GM19455 (cell line): ENCODE measurements around the gene EPG5.
"Not testable (repeated sequence)": the region's sequence is repeated elsewhere in the genome, so short reads cannot be mapped to it uniquely, and the experiment has no call there.

Experiments used
- ATAC-seq: cut with Tn5 transposase; IDR thresholded peaks from one replicate; pipeline ENCODE4 v1.9.1; 2021; ENCODE audit not compliant: unreplicated experiment

Gene EPG5

DNA sequence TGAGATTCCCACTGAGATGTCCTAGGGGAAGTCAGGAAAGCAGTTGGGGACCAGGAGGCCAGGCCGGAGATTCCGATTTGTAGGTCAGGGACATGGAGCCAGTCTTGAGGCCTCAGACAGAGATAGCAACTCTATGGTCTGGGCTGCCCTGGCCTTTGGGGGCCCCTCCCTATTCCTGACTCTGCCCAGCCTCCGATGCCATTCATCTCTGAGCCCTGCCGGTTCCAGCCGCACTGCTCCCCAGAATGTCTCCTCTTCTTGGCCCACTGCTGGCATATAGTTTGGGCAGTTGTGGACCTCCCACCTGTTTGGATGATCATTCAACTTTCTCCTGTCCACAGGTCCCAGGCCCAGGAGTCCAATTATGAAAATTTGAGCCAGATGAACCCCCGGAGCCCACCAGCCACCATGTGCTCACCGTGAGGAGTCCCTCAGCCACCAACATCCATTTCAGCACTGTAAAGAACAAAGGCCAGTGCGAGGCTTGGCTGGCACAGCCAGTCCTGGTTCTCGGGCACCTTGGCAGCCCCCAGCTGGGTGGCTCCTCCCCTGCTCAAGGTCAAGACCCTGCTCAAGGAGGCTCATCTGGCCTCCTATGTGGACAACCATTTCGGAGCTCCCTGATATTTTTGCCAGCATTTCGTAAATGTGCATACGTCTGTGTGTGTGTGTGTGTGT is 125.2 kb downstream of the EPG5 start:
- no peak for ATAC-seq

DNA sequence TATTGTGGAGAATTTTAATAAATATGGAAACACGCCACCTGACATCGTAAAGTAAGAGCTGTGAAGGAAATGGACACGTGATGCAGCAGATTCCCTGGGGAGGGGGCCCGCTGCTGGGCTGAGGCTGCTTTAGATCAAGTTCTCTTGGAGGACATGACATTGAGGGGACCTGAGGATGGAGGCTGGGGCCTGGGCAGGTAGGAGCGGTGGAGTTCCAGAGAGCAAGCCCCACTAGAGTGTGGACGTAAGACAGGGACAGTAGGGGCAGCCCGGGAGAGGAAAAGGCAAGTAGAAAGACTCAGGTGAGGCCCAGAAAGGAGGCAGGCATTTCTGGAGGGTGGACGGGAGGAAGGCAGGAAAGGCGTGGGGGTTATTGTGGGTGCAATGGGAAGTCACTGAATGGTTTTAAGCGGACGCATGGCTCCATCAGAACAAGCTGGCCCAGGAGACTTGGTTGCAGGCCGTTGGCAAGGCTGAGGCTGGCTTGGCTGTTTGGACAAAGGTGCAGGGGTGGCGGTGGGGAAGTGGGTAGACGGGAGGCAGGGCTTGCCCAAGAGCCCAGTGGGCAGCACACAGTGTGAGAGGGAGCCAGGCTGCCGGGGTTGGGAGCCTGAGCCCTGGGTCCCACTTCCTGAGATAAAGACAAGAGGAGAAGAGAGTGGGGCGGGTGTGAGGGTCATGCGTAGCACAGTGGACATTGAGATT is 125.9 kb downstream of the EPG5 start:
- ATAC-seq: no peak

DNA sequence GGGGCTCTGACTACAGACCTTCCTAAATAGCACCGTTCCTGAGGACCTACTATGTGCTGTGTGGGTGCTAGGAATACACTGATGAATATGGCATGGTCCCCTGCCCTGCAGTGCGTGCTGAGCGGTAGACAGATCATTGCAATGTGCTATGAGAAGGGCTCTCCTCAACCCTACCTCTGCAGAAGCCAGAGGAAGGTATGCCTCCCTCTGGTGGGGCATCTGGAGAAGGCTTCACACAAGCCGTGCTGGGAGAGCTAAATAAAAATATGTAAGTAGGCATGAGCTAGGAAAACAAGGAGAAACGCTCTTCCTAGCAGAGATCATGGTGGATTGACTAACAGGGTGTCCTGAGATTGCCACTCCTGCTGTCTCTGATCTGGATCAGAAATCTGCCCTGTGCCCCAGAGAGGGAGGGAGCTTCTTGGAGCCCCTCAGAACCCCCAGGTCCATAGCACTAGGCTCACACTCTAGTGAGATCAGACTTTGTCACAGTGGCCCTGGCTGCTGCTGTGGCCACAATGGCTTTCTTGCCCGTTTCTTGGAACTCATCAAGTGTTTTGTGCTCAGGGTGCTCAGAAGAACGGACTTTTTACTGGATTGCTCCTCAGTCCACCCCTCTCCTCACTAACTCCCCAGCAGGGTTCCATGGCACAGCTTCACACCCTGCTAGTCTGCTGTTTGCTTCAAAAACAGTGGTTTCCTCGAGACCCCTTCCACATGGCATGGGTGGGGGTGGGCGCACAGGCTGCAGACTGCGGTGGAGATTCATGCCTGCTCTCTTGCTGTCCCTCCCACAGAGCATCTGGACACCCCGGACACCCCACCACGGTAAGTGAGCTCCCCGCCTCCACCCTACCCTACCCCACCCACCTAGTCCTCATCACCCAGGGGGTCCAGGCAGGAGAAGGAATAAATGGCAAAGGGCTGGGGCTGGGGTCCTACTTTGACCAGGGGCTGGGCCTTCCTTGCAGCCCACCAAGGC is 127.4 kb downstream of the EPG5 start:
- no peak for ATAC-seq

DNA sequence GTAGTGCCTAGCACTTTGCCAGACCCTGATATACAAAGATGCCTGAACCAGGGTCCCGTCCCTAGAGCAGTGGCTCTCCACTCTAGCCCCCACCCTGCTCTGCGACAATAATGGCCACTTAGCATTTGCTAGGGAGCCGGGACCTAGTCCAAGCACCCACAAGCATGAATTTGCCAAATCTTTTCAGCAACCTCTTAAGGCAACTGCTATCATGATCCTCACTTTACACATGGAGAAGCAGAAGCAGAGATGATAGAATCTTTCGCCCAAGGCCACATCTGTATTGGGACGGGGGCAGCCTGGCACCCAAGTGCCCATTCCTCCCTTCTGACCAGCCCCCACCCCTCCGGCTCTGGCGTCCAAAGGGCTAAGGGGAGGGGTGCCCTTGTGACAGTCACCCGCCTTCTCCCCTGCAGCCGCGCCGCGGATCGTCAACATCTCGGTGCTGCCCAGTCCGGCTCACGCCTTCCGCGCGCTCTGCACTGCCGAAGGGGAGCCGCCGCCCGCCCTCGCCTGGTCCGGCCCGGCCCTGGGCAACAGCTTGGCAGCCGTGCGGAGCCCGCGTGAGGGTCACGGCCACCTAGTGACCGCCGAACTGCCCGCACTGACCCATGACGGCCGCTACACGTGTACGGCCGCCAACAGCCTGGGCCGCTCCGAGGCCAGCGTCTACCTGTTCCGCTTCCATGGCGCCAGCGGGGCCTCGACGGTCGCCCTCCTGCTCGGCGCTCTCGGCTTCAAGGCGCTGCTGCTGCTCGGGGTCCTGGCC is 128.6 kb downstream of the EPG5 start:
- ATAC-seq: no peak

DNA sequence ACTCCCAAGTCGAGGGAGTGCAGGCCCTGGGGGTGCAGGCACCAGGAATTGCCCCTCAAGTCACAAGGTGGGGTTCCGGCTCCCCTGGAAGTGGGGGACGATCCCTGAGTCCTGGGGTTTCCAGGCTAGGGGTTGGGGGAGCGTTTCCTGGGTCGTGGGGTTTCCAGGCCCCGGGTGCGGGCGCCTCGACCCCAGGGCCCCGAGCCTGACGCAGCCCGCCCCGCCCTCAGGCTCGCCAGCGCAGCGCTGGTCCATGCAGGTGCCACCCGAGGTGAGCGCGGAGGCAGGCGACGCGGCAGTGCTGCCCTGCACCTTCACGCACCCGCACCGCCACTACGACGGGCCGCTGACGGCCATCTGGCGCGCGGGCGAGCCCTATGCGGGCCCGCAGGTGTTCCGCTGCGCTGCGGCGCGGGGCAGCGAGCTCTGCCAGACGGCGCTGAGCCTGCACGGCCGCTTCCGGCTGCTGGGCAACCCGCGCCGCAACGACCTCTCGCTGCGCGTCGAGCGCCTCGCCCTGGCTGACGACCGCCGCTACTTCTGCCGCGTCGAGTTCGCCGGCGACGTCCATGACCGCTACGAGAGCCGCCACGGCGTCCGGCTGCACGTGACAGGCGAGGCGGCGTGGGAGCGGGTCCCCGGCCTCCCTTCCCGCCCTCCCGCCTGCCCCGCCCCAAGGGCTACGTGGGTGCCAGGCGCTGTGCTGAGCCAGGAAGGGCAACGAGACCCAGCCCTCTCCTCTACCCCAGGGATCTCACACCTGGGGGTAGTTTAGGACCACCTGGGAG is 129.7 kb downstream of the EPG5 start:
- ATAC-seq: no peak

DNA sequence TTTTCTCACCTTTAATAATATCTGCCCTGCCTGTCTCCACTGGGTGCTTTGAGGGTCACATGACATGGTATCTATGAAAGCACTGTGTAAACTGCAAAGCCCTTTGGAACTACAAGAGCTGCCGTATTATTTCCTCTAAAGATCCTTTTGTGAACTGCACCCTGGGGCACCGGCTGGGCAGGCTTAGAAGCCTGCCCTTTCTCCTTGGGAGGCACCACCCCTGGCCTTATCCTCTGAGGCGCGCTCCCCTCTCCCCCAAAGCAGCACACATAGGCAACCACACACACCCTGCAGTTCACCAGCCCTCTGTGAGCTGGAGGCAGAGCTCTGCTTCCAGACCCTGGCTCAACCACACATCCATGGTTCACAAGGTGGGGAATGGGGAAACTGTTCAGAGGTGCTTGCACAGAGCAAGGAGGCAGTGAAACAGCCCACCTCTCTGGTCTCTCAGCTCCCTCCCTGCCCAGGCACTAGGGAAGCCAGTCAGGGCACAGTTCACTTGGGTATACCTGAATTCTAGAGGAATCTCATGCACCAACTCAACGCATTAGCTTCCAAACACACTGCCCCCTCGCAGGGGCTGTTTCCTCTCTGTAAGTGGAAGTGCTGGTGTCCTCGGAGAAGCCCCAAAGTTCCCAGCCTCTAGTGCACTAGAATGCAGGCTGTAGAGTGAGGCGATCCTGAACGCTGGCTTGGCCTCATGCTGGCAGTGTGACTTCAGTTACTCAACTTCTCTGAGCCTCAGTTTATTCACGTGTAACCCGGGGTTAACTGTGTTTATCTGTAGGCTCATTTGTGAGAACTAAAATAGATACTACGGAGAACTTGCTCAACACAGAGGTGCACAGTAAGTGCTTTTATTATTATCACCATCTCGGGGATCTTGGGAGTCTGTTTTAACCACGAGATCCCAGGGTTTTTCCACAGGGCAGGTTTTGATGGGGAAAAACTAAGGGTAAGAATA is 130.6 kb downstream of the EPG5 start:
- ATAC-seq: no peak

DNA sequence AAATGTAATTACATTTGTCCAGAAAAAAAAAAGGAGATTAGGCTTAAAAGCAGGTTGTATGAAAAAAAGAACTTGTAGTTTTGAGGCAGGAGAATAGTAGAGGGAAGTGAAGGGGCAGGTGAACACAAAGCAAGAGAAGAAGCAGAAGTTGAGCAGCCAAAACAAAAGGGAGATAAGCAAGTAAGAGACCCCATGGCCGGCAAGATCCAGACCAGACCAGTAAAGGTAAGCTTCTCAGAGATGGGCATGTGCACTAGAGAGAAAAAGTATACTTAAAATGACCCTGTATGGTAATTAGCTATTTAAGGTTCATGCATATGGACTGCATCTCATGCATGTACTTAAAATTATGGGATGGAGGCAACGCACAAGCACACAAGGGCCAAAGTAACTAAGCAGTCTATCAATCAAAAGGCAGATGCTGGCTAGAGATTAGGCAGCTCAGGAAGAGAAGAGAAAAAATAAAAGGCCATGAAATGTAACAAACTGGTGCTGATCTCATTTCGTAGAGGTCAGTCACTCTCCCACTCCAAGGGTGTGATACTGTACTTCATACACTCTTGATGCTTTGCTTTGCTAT is 132.0 kb downstream of the EPG5 start:
- no peak for ATAC-seq

DNA sequence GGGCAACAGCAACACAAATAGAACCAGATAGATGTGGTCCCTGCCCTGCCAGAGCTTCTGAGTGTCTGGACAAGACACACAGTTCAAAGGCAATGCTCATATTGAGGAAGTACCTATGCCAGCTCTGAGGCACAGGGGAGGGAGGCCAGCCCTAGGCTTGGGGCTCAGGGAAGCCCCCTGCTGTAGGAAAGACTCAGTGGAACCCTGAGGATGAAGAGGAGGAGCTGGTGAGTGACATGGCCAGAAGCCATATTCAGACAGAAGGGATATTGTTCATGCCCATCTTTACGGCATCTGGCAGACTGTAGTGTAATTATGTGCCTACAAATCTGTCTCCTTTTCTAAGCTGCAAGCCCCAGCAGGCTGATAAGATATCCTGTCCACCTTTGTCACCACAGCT is 132.8 kb downstream of the EPG5 start:
- no peak for ATAC-seq

DNA sequence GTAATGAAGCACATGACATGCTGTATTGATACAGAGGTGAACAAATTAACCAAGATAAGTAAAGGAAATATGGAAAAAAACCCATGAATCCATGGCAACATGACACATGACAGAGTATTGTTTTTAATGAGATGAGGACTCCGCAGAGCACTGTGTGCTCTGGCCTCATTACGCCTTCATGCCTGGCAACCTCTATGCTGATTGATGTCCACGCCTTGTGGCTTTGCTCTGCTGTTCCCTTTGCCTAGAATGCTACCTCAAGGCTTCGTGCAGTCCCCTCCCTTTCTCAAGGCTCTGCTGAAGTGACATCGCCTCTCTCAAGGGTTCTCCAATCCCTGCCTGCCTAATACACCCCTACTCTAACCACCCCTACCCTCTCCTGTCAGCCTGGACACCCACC is 133.3 kb downstream of the EPG5 start:
- ATAC-seq: no peak

DNA sequence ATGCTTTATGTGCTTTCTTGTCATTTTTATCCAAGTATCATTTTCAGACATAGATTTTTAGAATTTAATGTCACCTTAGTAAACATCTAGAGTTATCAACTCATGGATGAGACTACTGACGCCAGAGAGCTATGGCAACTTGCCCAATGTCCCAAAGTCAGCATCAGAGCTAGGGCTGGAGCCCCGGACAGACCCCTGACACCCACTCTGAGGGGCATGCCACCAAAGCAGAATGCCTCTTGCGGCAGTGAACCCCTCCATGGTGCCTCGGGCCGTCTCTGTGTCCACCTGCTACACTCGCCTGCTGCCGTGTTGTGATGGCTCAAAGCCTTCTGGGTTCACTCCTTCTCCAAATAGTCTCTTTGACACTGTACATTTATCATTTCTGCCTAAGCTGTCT is 136.2 kb downstream of the EPG5 start:
- ATAC-seq: no peak

DNA sequence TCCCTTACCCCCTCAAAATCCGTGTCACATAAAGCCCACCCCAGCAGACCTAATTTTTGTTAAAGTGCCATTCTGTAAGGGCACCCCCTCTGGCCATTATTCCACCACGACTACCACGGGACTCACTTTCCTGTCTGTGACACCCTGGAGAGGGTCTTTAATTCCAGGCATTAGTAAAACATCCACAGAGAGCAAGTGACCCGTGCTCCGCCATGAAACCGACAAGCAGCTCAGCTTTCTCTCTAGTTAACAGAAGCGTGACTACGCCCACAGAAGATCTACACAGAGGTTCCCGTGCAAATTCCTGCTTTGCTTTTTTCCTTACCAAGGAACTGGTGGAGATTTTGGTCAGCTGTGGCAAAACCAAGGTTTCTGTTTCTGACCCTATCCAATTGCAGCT is 137.3 kb downstream of the EPG5 start:
- no peak for ATAC-seq

DNA sequence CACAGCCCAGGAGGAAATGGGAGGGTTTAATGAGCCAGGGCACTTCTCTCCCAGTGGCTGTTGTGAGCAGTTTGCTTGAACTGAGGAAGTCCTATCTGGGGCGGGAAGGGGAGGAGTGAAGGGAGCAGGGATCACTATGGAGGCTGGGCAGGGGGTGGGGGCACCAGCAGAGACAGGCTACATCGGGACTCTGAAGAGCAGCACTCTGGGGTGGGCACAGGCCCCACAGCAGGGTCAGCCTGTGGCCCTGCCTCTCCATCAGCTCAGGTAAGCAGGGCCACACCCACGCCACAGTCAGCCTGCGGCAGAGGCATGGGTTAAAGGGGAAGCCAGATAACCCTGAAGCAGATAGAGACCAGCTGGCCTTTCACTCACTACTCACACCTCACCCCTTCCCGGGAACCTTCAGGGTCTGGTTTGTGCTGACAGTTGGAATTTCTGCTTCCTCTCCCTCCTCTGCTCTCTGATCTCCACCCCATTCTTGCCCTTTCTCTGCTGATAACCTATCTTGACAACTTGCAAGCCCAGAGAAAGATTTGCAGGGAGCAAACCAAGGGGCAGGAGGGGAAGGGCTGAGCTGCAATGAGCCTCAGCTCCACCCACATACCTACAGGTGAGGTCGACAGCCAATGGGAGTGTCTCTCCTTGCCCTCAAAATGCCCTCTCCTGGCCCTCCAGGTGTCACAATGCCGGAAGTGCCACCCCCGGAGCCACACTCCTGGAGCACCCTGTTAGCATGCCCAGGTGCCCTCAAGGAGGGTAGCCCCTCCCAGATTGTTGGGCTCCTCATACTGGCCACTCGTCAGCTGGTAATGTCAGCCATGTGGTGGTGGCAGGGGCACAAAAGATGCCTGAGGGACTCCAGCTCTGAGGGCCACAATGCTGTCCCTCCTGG is 138.0 kb downstream of the EPG5 start:
- no peak for ATAC-seq

DNA sequence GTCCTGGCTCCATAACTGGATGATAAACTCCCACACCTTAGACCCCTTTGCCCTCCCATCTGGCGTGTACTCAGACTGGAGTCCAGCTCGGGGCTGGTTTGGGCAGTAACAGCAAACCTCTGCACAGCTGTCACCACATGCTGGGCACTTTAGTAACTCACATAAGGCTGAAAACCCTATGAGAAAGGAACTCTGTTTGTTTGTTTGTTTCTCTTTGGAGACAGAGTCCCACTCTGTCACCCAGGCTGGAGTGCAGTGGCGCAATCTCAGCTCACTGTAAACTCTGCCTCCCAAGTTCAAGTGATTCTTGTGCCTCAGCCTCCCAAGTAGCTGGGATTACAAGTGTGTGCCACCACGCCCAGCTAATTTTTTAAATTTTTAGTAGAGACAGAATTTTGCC is 140.4 kb downstream of the EPG5 start:
- not testable (repeated sequence) for ATAC-seq

DNA sequence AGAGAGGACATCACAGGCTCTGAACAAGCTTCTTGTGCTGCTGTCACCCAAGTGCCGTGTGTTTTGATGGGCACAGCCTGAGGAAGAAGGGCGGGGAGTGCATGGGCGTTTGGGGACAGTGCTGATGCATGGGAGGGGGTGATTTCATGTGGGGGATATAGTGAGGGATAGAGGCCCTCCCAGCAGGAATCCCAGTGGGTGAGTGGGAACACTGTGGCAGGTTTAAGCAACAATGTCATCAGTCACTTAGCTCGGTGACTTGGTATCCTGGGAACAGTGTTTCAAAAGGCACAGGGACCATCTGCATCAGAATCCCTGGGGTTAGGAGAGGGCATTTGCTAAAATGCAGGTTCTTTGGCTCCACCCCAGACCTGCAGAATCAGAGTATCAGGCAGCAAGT is 141.0 kb downstream of the EPG5 start:
- no peak for ATAC-seq

DNA sequence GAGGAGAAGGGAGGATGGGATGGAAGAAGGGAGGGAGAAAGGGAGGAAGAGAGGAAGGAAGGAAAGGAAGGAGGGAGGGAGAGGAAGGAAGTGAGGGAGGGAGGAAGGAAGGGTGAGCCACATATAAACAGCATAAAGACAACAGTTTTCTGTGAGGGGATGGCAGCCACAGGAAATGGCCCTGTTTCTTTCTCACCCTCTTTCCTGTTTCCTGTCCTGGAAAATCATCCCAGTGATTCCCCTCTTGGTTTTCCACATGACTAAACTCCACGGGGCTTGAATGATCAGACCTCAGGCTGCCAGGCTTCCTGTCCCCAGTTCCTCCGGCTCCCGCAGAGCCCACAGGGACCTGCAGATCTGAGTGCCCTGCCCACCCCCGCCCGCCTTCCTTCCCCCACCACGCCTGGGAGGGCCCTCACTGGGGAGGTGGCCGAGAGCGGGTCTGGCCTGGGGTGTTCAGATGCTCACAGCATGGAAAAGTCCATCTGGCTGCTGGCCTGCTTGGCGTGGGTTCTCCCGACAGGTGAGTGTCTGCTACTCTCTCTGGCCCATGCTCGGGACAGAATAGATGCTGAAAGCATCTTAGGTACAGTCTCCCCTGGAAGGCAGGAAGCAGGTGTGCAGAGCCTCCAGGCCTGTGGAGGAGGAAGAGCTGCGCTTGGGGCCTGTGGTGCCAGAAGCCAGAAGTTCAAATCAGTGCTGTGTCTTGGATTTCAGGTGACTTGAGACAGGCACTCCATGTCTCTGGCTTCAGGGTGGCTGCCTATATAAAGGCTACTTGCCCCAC is 141.7 kb downstream of the EPG5 start, which contains the start of gene SIGLEC15:
Gene SIGLEC15, plus strand, starts transcription at position 418 of the 787 bp plus-strand sequence. Its CDS starts 54 bp downstream, at position 472.
- ATAC-seq: no peak

DNA sequence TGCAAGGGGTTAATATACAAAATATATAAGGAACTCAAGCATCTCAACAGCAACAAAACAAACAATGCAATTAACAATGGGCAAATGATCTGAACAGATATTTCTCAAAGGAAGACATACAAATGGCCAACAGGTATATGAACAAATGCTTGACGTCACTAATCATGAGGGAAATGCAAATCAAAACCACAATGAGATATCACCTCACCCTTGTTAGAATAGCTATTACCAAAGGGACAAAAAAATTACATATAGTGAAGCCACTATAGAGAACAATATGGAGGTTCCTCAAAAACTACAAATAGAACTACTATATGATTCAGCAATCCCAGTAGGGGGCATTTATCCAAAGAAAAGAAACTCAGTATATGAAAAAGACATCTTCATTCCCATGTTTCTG is 145.4 kb downstream of the EPG5 start:
- no peak for ATAC-seq

DNA sequence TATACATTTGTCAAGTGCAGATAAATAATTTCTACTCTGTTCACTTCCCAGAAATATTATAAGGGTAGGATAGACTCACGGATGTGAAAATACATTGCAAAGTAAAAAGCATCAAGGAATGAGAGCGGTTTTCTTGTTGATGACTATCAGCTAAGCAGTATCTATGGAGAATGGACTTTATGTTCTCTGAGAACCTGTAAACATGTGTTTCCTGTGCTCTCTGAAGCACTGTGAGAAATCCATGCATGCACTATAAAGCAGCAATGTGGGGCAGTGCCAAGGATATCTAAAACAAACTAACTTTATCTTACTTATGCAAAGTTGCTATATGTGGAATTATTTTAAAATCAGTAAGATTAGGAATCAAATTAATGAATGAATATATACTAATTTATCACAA is 146.1 kb downstream of the EPG5 start:
- ATAC-seq: no peak
